SK-N-SH (cell line): ENCODE results near the gene PDIA3. TPM values are rescaled to one million over a fixed set of nuclear protein-coding genes. Genes with fewer than 3 reads are reported as not detected.

Experiments used
- CTCF ChIA-PET: fragments of 300-600, 350-600 bp; formaldehyde crosslinking; extraction: SDS; loops from one replicate; lab custom pipeline; 2021; lab: Yijun Ruan, JAX
- POLR2A ChIA-PET: fragments of 350-600 bp; sonication (Branson Sonifier 250); formaldehyde crosslinking; extraction: SDS; loops from one replicate; lab custom pipeline; 2020; ENCODE audit warnings: antibody characterized with exemption, inconsistent platforms; lab: Yijun Ruan, JAX
- DNase-seq: peaks from one replicate; pipeline ENCODE4 v3.0.0; 2012
- H2AFZ ChIP-seq: fragments of 200-600 bp; sonication (generic); 2 replicates; pipeline ENCODE4 v1.8.1; 2016; ENCODE audit warnings: antibody characterized with exemption, mild to moderate bottlenecking, low read depth
- H3F3A ChIP-seq: fragments of 200-600 bp; sonication (generic); replicated peaks from 2 replicates; pipeline ENCODE3; 2016; ENCODE audit warnings: antibody characterized with exemption, mild to moderate bottlenecking; ENCODE audit not compliant: insufficient read depth
- H3K27ac ChIP-seq, 2 experiments: fragments of 200-500 bp in 1 of 2; fragments of 200-600 bp in 1 of 2; sonication (Bioruptor generic) in 1 of 2; sonication (generic), shearing (Covaris generic) in 1 of 2; 2 replicates each; pipeline versions ENCODE4 v1.5.1 to v1.6.1; 2014 to 2016; ENCODE audit warnings: low read depth in 2 of 2, inconsistent platforms in 1 of 2, low read length in 1 of 2, mild to moderate bottlenecking in 1 of 2, mixed read lengths in 1 of 2
- H3K27me3 ChIP-seq: fragments of 200-600 bp; sonication (generic), shearing (Covaris generic); 2 replicates; pipeline ENCODE4 v1.6.1; 2016; ENCODE audit warnings: mixed run types; ENCODE audit not compliant: insufficient read depth
- H3K36me3 ChIP-seq, 2 experiments: fragments of 200-500 bp in 1 of 2; fragments of 200-600 bp in 1 of 2; sonication (Bioruptor generic) in 1 of 2; sonication (generic) in 1 of 2; replicated peaks in 1 of 2; 2 replicates each; pipeline versions ENCODE3 to v1.5.1; 2014 to 2016; ENCODE audit warnings: low read length in 1 of 2, mild to moderate bottlenecking in 1 of 2; ENCODE audit not compliant: insufficient read depth in 2 of 2, control insufficient read depth in 1 of 2
- H3K4me1 ChIP-seq, 2 experiments: fragments of 200-500 bp in 1 of 2; fragments of 200-600 bp in 1 of 2; sonication (Bioruptor generic) in 1 of 2; sonication (generic), shearing (Covaris generic) in 1 of 2; 2 replicates each; pipeline versions ENCODE4 v1.5.1 to v1.6.1; 2014 to 2016; ENCODE audit warnings: low read depth in 1 of 2, low read length in 1 of 2, mixed run types in 1 of 2; ENCODE audit not compliant: insufficient read depth in 2 of 2, control insufficient read depth in 1 of 2
- H3K4me2 ChIP-seq: fragments of 200-600 bp; sonication (generic), shearing (Covaris generic); 2 replicates; pipeline ENCODE4 v1.6.1; 2017; ENCODE audit warnings: mixed run types
- H3K4me3 ChIP-seq, 2 experiments: fragments of 200-500 bp in 1 of 2; fragments of 200-600 bp in 1 of 2; sonication (Bioruptor generic) in 1 of 2; sonication (generic), shearing (Covaris generic) in 1 of 2; 2 replicates each; pipeline versions ENCODE4 v1.5.1 to v1.8.1; 2014 to 2016; ENCODE audit warnings: low read depth in 2 of 2, inconsistent platforms in 1 of 2, low read length in 1 of 2, mild to moderate bottlenecking in 1 of 2, mixed read lengths in 1 of 2, moderate library complexity in 1 of 2
- H3K79me2 ChIP-seq: fragments of 200-600 bp; sonication (generic); 2 replicates; pipeline ENCODE4 v1.8.1; 2017; ENCODE audit warnings: mild to moderate bottlenecking; ENCODE audit not compliant: insufficient read depth
- H3K9ac ChIP-seq: fragments of 200-600 bp; sonication (generic); 2 replicates; pipeline ENCODE4 v1.6.1; 2017; ENCODE audit warnings: mixed run types
- H3K9me2 ChIP-seq: fragments of 200-600 bp; sonication (generic); 2 replicates; pipeline ENCODE4 v1.6.1; 2017; ENCODE audit warnings: mixed run types
- H3K9me3 ChIP-seq: fragments of 200-600 bp; sonication (generic); 2 replicates; pipeline ENCODE4 v1.6.1; 2017; ENCODE audit warnings: mixed run types, mild to moderate bottlenecking, moderate library complexity
- H4K20me1 ChIP-seq: fragments of 200-600 bp; sonication (generic); 2 replicates; pipeline ENCODE4 v1.6.1; 2017; ENCODE audit warnings: mild to moderate bottlenecking, mixed run types; ENCODE audit not compliant: insufficient read depth
- CHD2 ChIP-seq: fragments of 150-350 bp; IDR thresholded peaks from 2 replicates; pipeline ENCODE4 v1.6.1; 2018; ENCODE audit warnings: low read length; ENCODE audit not compliant: partially characterized antibody
- ELF1 ChIP-seq: IDR thresholded peaks from 2 replicates; pipeline ENCODE4 v1.4.0; 2012
- FOSL2 ChIP-seq: IDR thresholded peaks from 2 replicates; pipeline ENCODE4 v1.4.0; 2012; ENCODE audit warnings: low read depth, mild to moderate bottlenecking, moderate library complexity, borderline replicate concordance
- FOXM1 ChIP-seq: IDR thresholded peaks from 2 replicates; pipeline ENCODE4 v1.4.0; 2012; ENCODE audit warnings: low read depth, mild to moderate bottlenecking
- GABPA ChIP-seq: IDR thresholded peaks from 2 replicates; pipeline ENCODE4 v1.4.0; 2012; ENCODE audit warnings: low read depth, mild to moderate bottlenecking
- JUND ChIP-seq: IDR thresholded peaks from 2 replicates; pipeline ENCODE4 v1.4.0; 2012
- MXI1 ChIP-seq: IDR thresholded peaks from 2 replicates; pipeline ENCODE4 v1.6.1; 2012; ENCODE audit warnings: mild to moderate bottlenecking, low read depth, low read length, improper control_type of control experiment
- PBX3 ChIP-seq: IDR thresholded peaks from 2 replicates; pipeline ENCODE4; 2012
- RAD21 ChIP-seq: IDR thresholded peaks from 2 replicates; pipeline ENCODE4 v1.6.1; 2012; ENCODE audit warnings: mild to moderate bottlenecking, low read length
- REST ChIP-seq: IDR thresholded peaks from 2 replicates; pipeline ENCODE4 v1.6.1; 2012; ENCODE audit warnings: mild to moderate bottlenecking, low read depth, low read length, moderate library complexity
- TAF1 ChIP-seq: IDR thresholded peaks from 2 replicates; pipeline ENCODE4 v1.6.1; 2012; ENCODE audit warnings: low read depth, mild to moderate bottlenecking, low read length, moderate library complexity, borderline replicate concordance
- TCF12 ChIP-seq: IDR thresholded peaks from 2 replicates; pipeline ENCODE4 v1.4.0; 2012
- TEAD4 ChIP-seq: IDR thresholded peaks from 2 replicates; pipeline ENCODE4 v1.4.0; 2012; ENCODE audit warnings: mild to moderate bottlenecking, borderline replicate concordance; ENCODE audit not compliant: insufficient read depth
- USF1 ChIP-seq: IDR thresholded peaks from 2 replicates; pipeline ENCODE4 v1.4.0; 2012; ENCODE audit warnings: low read depth, borderline replicate concordance
- YY1 ChIP-seq: IDR thresholded peaks from 2 replicates; pipeline ENCODE4 v1.4.0; 2012; ENCODE audit warnings: low read depth, mild to moderate bottlenecking
- WGBS: methylation state at CpG from one replicate; pipeline ENCODE4 v1.1.6; 2017; ENCODE audit warnings: low lambda C conversion rate; 5-methylcytosine and 5-hydroxymethylcytosine counted together
- polyA plus RNA-seq, 3 experiments: library from polyadenylated mRNA; depleted of rRNA; stranded (reverse); fragments of >200 nt; gene quantifications; 2 replicates each; pipeline ENCODE4 v1.2.3, GENCODE V29; 2012
- TF ChIP-seq, protein P1 (sequence below): IDR thresholded peaks from 2 replicates; pipeline ENCODE4 v1.4.0; 2012; ENCODE audit warnings: low read depth
- TF ChIP-seq, protein P2 (sequence below): fragments of 150-350 bp; IDR thresholded peaks from 2 replicates; pipeline ENCODE4 v1.6.1; 2016; ENCODE audit warnings: mild to moderate bottlenecking, low read depth, low read length
- TF ChIP-seq, protein P3 (sequence below): IDR thresholded peaks from 2 replicates; pipeline ENCODE4 v1.4.0; 2012; ENCODE audit warnings: low read depth, borderline replicate concordance

The PDIA3 gene
- polyA plus RNA-seq, 1 of the 3 experiments (the other 2 are of a cell fraction) = 177 TPM

GRCh38 chr15:43762824-43763223, 16.6 kb downstream of the PDIA3 start:
- Histone ChIP-seq H2AFZ (no peak overlapping the region), H3K36me3 (peaks cover 49 to 80% of the 10 kb centered on the region in 2 experiments), H3F3A (peaks cover 17% of the 10 kb centered on the region), H3K9me2 (no peaks in the 10 kb centered on the region), H3K9ac (no peak overlapping the region), H3K27me3 (no peaks in the 10 kb centered on the region), H3K27ac (peak overlapping the region; percentile 11 to 72; a peak in 3 of 4 replicates), H3K4me2 (no peak overlapping the region), H3K4me1 (no peaks in the 10 kb centered on the region), H3K4me3 (no peak overlapping the region), H3K79me2 (peaks cover 19% of the 10 kb centered on the region), H4K20me1 (no peaks in the 10 kb centered on the region; the same call in 1 of the 2 replicates), H3K9me3 (no peaks in the 10 kb centered on the region)
- CTCF ChIA-PET = no interaction called here
- TF ChIP-seq FOXM1 (no peak), FOSL2 (peak; percentile 14; the same call in 1 of the 2 replicates), JUND (0 out of 2 replicates have a peak, but pooled peaks have one; percentile 3), RAD21 (no peak), PBX3 (peak; percentile 20; the same call in 1 of the 2 replicates)
- TF ChIP-seq, protein P1, sequence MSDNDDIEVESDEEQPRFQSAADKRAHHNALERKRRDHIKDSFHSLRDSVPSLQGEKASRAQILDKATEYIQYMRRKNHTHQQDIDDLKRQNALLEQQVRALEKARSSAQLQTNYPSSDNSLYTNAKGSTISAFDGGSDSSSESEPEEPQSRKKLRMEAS = no peak
- POLR2A ChIA-PET = no interaction called here
- no peak for DNase-seq
- 59% methylated on average over 6 of the region's 6 CpGs for WGBS

DNA sequence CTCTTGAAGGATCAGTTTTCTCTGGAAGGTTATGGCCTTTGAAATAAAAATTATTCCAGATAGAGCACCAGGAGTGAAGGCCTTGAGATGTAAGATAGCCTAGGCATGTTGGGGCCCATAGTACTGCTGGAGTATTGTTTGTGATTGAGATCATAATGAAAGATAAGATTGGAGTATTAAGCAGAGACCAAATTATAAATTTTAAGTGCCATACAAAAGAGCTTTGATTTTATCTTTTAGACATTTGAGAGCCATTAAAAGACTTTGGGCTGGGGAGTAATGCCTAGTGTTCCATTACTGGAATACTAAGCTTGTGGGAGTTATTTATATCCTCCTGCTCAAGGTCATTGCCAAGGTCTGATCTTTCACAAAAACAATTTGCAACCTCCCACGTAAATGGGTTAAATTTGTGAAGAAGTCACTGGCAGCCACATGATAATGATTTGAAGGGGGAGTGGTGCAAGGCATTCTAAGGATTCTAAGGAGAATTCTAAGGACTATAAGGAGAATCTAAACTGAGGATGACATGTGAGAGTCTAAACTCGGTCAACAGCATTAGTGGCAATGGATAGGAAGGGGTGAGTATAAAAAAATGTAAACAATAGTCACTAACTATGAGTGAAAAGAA, 17.7 kb downstream of the PDIA3 start:
- ChIA-PET POLR2A (interaction anchor here (0.5 kb wide), 1 partner anchor 8 kb away, joined by 4 read pairs; no protein-coding TSS in a partner anchor), CTCF (interaction anchor here (1.0 to 1.6 kb wide), 2 partner anchors 9 to 14 kb away, joined by 3 to 5 read pairs; partner anchors contain the start of gene ELL3)
- Histone ChIP-seq H3K36me3 (peaks cover 59 to 87% of the 10 kb centered on the region in 2 experiments), H3K9me3 (no peaks in the 10 kb centered on the region), H3K9me2 (no peaks in the 10 kb centered on the region), H3K79me2 (peaks cover 9% of the 10 kb centered on the region), H4K20me1 (no peaks in the 10 kb centered on the region; the same call in 1 of the 2 replicates), H3K4me1 (no peaks in the 10 kb centered on the region), H3K9ac (no peak overlapping the region), H3K27ac (peak overlapping the region; percentile 54 to 72), H3K4me3 (no peak overlapping the region), H3K27me3 (no peaks in the 10 kb centered on the region), H3F3A (peaks cover 25% of the 10 kb centered on the region), H2AFZ (no peak overlapping the region), H3K4me2 (no peak overlapping the region)
- 53% methylated on average over 2 of the region's 2 CpGs for WGBS
- DNase-seq = peak; percentile 53
- TF ChIP-seq MXI1 = peak; percentile 28; the same call in 1 of the 2 replicates
- TF ChIP-seq, protein P2, sequence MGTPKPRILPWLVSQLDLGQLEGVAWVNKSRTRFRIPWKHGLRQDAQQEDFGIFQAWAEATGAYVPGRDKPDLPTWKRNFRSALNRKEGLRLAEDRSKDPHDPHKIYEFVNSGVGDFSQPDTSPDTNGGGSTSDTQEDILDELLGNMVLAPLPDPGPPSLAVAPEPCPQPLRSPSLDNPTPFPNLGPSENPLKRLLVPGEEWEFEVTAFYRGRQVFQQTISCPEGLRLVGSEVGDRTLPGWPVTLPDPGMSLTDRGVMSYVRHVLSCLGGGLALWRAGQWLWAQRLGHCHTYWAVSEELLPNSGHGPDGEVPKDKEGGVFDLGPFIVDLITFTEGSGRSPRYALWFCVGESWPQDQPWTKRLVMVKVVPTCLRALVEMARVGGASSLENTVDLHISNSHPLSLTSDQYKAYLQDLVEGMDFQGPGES = no peak
- TF ChIP-seq ELF1 = no peak
- TF ChIP-seq YY1 = no peak
- TF ChIP-seq TCF12 = peak; percentile 39; the same call in 1 of the 2 replicates
- no peak for TF ChIP-seq TAF1
- TF ChIP-seq GABPA = no peak
- no peak for TF ChIP-seq REST
- 0 out of 2 replicates have a peak, but pooled peaks have one; percentile 20 for TF ChIP-seq TEAD4
- TF ChIP-seq USF1 = no peak
- TF ChIP-seq, protein P3, sequence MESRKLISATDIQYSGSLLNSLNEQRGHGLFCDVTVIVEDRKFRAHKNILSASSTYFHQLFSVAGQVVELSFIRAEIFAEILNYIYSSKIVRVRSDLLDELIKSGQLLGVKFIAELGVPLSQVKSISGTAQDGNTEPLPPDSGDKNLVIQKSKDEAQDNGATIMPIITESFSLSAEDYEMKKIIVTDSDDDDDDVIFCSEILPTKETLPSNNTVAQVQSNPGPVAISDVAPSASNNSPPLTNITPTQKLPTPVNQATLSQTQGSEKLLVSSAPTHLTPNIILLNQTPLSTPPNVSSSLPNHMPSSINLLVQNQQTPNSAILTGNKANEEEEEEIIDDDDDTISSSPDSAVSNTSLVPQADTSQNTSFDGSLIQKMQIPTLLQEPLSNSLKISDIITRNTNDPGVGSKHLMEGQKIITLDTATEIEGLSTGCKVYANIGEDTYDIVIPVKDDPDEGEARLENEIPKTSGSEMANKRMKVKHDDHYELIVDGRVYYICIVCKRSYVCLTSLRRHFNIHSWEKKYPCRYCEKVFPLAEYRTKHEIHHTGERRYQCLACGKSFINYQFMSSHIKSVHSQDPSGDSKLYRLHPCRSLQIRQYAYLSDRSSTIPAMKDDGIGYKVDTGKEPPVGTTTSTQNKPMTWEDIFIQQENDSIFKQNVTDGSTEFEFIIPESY = no peak
- no peak for TF ChIP-seq CHD2
